Aorta (tissue), 5 donors: ENCODE results near the gene NT5C3A. TPM values are rescaled to one million over a fixed set of nuclear protein-coding genes. Genes with fewer than 3 reads are reported as not detected.

Experiments
- ATAC-seq: fragments of 200-7000 bp; cut with Tn5 transposase; one replicate; pipeline ENCODE4 v1.9.1; 2022; ENCODE audit warnings: moderate library complexity; ENCODE audit not compliant: low FRiP score
- DNase-seq, 2 donors: peaks; one replicate each; pipeline ENCODE4 v3.0.0-alpha.2; 2020
- H3K27ac ChIP-seq, 2 donors: one replicate each; pipeline ENCODE4 v1.5.1; 2013; ENCODE audit warnings: low read length in 2 of 2, mild to moderate bottlenecking in 2 of 2, moderate library complexity in 2 of 2, control low read depth in 1 of 2, inconsistent platforms in 1 of 2, low read depth in 1 of 2
- H3K27me3 ChIP-seq, 2 donors: one replicate each; pipeline ENCODE4 v1.6.1; 2013; ENCODE audit warnings: control low read depth in 1 of 2, low read length in 1 of 2, mild to moderate bottlenecking in 1 of 2, moderate library complexity in 1 of 2; ENCODE audit not compliant: insufficient read depth in 2 of 2, control insufficient read depth in 1 of 2
- H3K36me3 ChIP-seq, 2 donors: one replicate each; pipeline ENCODE4 v1.6.1; 2013; ENCODE audit warnings: control low read depth in 1 of 2, low read length in 1 of 2, mild to moderate bottlenecking in 1 of 2; ENCODE audit not compliant: insufficient read depth in 2 of 2, control insufficient read depth in 1 of 2
- H3K4me1 ChIP-seq, 2 donors: one replicate each; pipeline ENCODE4 v1.6.1; 2013; ENCODE audit warnings: low read length in 2 of 2, control low read depth in 1 of 2, mild to moderate bottlenecking in 1 of 2, moderate library complexity in 1 of 2; ENCODE audit not compliant: insufficient read depth in 2 of 2, control insufficient read depth in 1 of 2
- H3K4me3 ChIP-seq, 2 donors: one replicate each; pipeline ENCODE4 v1.5.1; 2013; ENCODE audit warnings: low read length in 2 of 2, control low read depth in 1 of 2, mild to moderate bottlenecking in 1 of 2
- H3K9me3 ChIP-seq: one replicate; pipeline ENCODE4 v1.6.1; 2013; ENCODE audit warnings: mild to moderate bottlenecking, low read length; ENCODE audit not compliant: control insufficient read depth
- WGBS, 2 donors: extraction: QIAGEN DNeasy Blood & Tissue Kit; methylation state at CpG; one replicate each; pipeline ENCODE4 v1.1.7; 2013; 5-methylcytosine and 5-hydroxymethylcytosine counted together
- intact Hi-C, 2 donors: fragments of 100-400 bp; cut with DNase I; formaldehyde crosslinking; loops; one replicate each; pipeline versions ENCODE4 v1.14.2 to v1.15.0; 2022
- polyA plus RNA-seq, 2 donors: library from polyadenylated mRNA; stranded (reverse); fragments of 200-250 nt; gene quantifications; one replicate each; pipeline ENCODE4 v1.2.3, GENCODE V29; 2013
- total RNA-seq, 2 donors: library from RNA; stranded (reverse); fragmentation: NEBNext Ultra II Directional; extraction: Animal tissue kit (Norgen Biotek cat#: 25700); gene quantifications; one replicate each; pipeline ENCODE4 v1.2.1, GENCODE V29; 2021
- donor health status: healthy with polysubstance abuse.
- donor health status: Bipolar disorder and iron deficiency.
- donor health status: DM: no; HTN: no; CAD: no.
- donor health status: DM: no; HTN: no; CAD: no.
- donor health status: DM: yes; HTN: yes; CAD: no.

The NT5C3A gene
- total and polyA plus RNA-seq, 4 donors: 14.5 to 28.2 (median 16.4) TPM

DNA sequence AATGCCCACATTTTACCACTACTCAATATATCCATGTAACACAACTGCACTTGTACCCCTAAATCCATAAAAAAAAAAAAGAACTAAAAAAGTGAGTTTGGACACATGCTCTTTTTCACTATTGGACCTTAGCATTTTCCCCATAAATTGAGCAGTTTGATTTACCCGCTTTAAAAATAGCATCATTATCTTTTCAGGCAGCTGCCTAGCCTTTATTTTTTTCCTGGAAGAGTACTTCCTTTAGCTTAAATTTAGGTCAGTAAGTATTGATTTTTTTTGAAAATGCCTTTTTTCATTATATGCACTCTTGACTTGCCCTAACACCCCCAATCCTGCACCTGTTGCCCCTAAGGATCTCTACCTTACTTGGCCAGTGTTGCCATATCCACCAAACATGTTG is 5.3 kb upstream of the NT5C3A start:
- intact Hi-C loops: loop anchor here in 1 of 2 donors (10.0 kb wide), 1 partner anchor 573 kb away; the partner anchor contains the start of genes AVL9 and LSM5
- WGBS, 2 donors: 38 to 50% methylated on average over 1 of the region's 1 CpG
- Histone ChIP-seq H3K27ac (no peak overlapping the region), H3K27me3 (no peaks in the 10 kb centered on the region), H3K4me3 (no peak overlapping the region), H3K9me3 (no peaks in the 10 kb centered on the region), H3K4me1 (peaks cover 0 to 3% of the 10 kb centered on the region in 2 donors), H3K36me3 (no peaks in the 10 kb centered on the region)
- DNase-seq (no peak), ATAC-seq (no peak)

DNA sequence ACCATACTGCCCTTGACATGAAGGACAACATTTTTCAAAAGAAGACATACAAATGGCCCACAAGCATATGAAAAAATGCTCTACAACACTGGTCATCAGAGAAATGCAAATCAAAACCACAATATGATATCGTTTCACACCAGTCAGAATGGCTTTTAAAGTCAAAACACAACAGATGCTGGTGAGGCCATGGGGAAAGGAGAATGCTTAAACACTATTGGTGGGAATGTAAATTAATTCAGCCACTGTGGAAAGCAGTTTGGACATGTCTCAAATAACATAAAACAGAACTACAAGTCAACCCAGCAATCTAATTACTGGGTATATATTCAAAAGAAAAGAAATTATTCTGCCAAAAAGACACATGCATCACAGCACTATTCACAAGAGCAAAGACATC is 4.2 kb upstream of the NT5C3A start:
- Histone ChIP-seq H3K36me3 (no peaks in the 10 kb centered on the region), H3K4me1 (no peaks in the 10 kb centered on the region), H3K27ac (no peak overlapping the region), H3K27me3 (no peaks in the 10 kb centered on the region), H3K4me3 (no peak overlapping the region), H3K9me3 (no peaks in the 10 kb centered on the region)
- DNase-seq (no peak), ATAC-seq (no peak)
- intact Hi-C loops: loop anchor here in 1 of 2 donors (10.0 kb wide), 1 partner anchor 572 kb away; the partner anchor contains the start of genes AVL9 and LSM5
- 90 to 91% methylated on average over 1 of the region's 1 CpG for WGBS, 2 donors

DNA sequence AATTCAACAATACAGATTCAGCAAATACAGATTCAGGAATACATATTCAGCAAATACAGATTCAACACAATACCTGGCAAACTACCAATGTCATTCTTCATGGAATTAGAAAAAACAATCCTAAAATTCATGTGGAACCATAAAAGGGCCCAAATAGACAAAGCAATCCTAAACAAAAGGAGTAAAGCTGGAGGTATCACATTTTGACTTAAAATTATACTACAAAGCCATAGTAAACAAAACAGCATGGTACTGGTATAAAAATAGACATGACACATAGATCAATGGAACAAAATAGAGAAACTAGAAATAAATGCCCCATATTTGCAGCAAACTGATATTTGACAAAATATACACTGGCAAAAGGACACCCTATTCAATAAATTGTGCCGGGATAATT is 3.4 kb upstream of the NT5C3A start:
- no peak for DNase-seq
- intact Hi-C loops: loop anchor here in 1 of 2 donors (10.0 kb wide), 1 partner anchor 571 kb away; the partner anchor contains the start of genes AVL9 and LSM5
- Histone ChIP-seq H3K36me3 (no peaks in the 10 kb centered on the region), H3K9me3 (no peaks in the 10 kb centered on the region), H3K27me3 (no peaks in the 10 kb centered on the region), H3K4me1 (no peaks in the 10 kb centered on the region), H3K4me3 (no peak overlapping the region), H3K27ac (no peak overlapping the region)
- ATAC-seq: no peak
- WGBS, 2 donors: 97 to 99% methylated on average over 1 of the region's 1 CpG

DNA sequence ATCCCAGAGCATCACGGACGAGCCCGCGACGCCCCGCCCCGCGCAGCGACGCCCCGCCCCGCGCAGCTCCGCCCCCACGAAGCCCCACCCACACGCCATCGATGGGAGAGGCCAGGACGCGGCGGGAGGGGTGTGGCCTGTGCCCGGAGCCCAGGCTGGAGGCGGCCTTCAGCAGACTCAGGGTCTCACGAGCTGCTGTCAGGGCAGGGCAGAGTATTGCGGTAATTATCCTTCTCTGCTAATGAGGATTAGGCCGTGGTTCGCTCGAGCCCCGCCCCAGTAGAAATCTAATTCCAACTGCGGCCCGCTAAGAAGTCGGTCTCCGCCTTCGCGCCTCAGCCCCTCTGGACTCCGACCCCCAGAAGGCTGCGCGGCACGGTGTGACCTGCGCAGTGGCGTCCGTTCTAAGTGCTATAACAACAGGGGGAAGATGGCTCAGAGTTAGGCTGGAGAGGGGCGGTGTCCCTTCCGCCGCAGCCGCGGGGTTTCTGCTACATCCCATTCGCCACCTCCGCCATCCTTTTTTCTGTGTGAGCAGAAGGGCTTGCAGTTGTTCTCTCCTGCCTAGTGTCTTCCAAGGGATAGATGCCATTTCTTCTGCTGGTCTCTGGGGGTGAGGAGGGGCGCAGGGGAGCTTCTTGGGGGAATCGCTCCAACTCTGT is 337 bp upstream of the NT5C3A start:
- no peaks in the 10 kb centered on the region for H3K36me3 ChIP-seq
- no peaks in the 10 kb centered on the region for H3K9me3 ChIP-seq
- peaks cover 0 to 3% of the 10 kb centered on the region in 2 donors for H3K4me1 ChIP-seq
- peak; percentile 100 for ATAC-seq
- H3K27me3 ChIP-seq: no peaks in the 10 kb centered on the region
- intact Hi-C loops: loop anchor here (2.0 to 10.0 kb wide), 4 partner anchors 44 to 568 kb away; partner anchors contain the start of genes AVL9 (in 1 of the 2), FKBP9 (in 1 of the 2), KBTBD2 (in 1 of the 2) and LSM5 (in 1 of the 2)
- DNase-seq: peak; percentile 95 to 98
- WGBS, 2 donors: 1% methylated on average over 49 to 50 of the region's 50 CpGs
- H3K4me3 ChIP-seq: peak overlapping the region; percentile 22 to 50
- H3K27ac ChIP-seq: peak overlapping the region in 1 of 2 donors; percentile 70

DNA sequence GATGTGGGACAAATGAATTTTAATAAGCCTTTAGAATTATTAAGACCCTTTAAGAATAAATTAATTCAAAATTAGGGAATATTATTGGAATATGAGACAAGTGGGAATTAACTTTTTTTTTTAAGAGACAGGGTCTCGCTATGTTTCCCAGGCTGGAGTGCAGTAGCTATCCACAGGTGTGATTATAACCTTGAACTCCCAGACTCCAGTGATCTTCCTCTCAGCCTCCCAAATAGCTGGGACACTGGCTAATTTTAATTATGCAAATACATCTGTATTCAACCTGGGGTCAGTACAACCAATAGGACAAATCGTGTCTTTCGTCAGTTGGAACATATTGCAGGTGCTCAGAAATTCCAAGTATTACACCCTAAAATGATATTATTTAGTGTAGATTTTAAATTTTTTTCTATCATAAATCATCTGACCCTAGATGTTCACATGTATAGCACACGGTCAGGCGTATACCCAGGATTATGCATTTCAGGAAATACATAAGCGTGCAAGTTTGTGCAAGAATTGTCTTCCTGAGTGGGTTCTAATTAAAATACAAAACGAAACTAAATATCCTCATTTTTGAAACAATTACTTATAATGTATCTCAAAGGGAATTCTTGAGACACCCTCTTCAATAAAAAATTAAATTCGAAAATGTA is 1.2 kb downstream of the NT5C3A start:
- 38 to 40% methylated on average over 8 of the region's 8 CpGs for WGBS, 2 donors
- Histone ChIP-seq H3K27me3 (no peaks in the 10 kb centered on the region), H3K4me1 (peaks cover 0 to 3% of the 10 kb centered on the region in 2 donors), H3K4me3 (peak overlapping the region; percentile 29 to 77), H3K27ac (no peak overlapping the region), H3K36me3 (no peaks in the 10 kb centered on the region), H3K9me3 (no peaks in the 10 kb centered on the region)
- DNase-seq (no peak), ATAC-seq (no peak)
- intact Hi-C loops: loop anchor here (5.0 to 10.0 kb wide), 3 partner anchors 46 to 567 kb away; partner anchors contain the start of genes AVL9 (in 1 of the 2), KBTBD2 (in 1 of the 2), LSM5 (in 1 of the 2) and RP9 (in 1 of the 2)

DNA sequence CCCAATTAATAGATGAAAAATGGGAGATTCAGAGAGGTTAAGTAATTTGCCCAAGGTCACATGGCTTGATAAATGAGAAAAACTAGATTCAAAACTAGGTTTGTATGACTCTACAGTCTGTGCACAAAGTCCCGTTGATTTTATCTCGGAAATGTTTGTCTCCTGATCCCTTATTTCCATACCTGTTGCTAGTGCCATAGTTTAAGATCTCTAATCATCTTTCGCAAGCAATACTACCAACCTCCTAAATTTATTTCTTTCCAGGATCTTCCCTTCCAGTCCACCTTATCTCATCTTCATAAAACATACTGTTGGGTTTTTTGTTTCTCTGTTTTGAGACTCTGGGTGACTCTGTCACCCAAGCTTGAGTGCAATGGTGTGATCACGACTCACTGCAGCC is 2.9 kb downstream of the NT5C3A start:
- Histone ChIP-seq H3K4me1 (peaks cover 0 to 3% of the 10 kb centered on the region in 2 donors), H3K27me3 (no peaks in the 10 kb centered on the region), H3K27ac (no peak overlapping the region), H3K36me3 (no peaks in the 10 kb centered on the region), H3K4me3 (no peak overlapping the region), H3K9me3 (no peaks in the 10 kb centered on the region)
- no peak for ATAC-seq
- WGBS, 2 donors: 48 to 49% methylated on average over 4 of the region's 4 CpGs
- intact Hi-C loops: loop anchor here (5.0 to 10.0 kb wide), 3 partner anchors 48 to 565 kb away; partner anchors contain the start of genes AVL9 (in 1 of the 2), KBTBD2 (in 1 of the 2), LSM5 (in 1 of the 2) and RP9 (in 1 of the 2)
- no peak for DNase-seq

DNA sequence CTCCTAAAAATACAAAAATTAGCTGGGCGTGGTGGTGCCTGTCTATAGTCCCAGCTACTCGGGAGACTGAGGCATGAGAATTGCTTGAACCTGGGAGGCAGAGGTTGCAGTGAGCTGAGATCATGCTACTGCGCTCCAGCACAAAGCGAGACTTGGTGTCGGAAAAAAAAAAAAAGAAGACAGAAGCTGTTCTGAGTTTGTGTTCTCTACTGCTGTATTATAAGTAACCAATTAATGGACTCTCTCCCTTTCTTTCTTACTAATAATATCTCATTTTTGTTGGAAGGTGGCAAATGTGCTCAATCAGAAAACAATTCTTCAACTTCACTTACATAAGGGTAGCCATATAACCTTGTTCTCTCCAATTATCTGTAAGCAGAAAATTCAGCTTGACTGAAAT is 7.4 kb downstream of the NT5C3A start:
- WGBS, 2 donors: 98 to 99% methylated on average over 5 of the region's 5 CpGs
- Histone ChIP-seq H3K36me3 (no peaks in the 10 kb centered on the region), H3K4me3 (no peak overlapping the region), H3K9me3 (no peaks in the 10 kb centered on the region), H3K4me1 (peaks cover 0 to 3% of the 10 kb centered on the region in 2 donors), H3K27ac (no peak overlapping the region), H3K27me3 (no peaks in the 10 kb centered on the region)
- intact Hi-C loops: no loop called here
- DNase-seq (no peak), ATAC-seq (no peak)

DNA sequence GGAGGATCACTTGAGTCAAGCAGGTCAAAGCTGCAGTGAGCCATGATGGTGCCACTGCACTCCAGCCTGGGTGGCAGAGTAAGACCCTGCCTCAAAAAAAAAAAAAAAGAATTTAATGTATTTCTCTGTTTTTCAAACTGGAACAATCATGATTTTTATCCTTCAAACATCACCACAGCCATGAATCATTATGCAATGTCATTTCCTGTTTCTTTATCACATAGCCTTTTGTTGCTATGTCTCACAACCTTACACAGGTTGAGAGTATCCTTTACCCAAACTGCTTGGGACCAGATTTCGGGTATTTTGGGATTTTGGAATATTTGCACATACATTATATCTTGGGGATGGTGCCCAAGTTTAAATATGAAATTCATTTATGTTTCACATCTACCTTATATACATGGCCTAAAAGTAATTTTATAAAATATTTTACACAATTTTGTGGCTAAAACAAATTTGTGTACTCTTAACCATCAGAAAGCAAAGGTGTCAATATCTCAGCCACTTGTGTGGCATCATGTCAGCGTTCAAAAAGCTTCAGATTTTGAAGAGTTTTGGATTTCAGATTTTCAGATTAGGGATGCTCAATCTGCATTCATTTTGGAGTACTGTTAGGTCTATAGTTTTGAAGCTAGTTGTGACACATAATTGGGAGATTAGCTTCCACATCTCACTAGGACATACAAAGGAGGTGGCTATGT is 8.2 kb downstream of the NT5C3A start:
- WGBS, 2 donors: 91 to 92% methylated on average over 2 of the region's 2 CpGs
- no peak for DNase-seq
- Histone ChIP-seq H3K4me1 (peaks cover 0 to 3% of the 10 kb centered on the region in 2 donors), H3K36me3 (no peaks in the 10 kb centered on the region), H3K27me3 (no peaks in the 10 kb centered on the region), H3K27ac (no peak overlapping the region), H3K4me3 (no peak overlapping the region), H3K9me3 (no peaks in the 10 kb centered on the region)
- intact Hi-C loops: no loop called here
- ATAC-seq: no peak
